ENCODE measurements around the gene CDK11A. TPM values are rescaled to one million over a fixed set of nuclear protein-coding genes. Genes with fewer than 3 reads are reported as not detected.
"Not testable (repeated sequence)": the region's sequence is repeated elsewhere in the genome, so short reads cannot be mapped to it uniquely, and the experiment has no call there.

CDK11A gene
- total RNA-seq, 2 donors from 2014 or later = 66.4 to 72.3 TPM

DNA sequence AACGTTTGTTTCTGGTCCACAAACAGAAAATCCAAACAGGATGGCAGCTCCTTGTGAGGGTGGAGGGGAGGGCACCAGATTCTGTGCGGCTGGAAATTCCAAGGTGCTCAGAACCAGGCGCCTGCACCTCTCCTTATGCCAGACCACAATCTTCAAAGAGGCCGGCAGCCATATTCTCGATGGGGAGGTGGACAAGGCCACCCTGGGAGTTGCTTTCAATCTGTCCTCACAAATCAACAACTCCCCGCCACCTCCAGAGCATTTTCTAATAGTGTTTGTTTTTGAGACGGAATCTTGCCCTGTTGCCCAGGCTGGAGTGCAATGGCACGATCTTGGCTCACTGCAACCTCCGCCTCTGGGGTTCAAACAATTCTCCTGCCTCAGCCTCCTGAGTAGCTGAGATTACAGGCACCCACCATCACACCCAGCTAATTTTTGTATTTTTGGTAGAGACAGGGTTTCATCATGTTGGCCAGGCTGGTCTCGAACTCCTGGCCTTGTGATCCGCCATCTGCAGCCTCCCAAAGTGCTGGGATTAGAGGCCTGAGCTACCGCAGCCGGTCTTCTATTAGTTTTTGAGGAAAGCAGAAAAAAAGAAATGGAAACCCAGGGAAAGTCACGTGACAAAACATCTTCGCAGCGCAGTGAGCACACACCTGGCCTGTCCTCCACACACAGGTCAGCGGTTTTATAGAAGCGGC, 5.1 kb upstream of the CDK11A start:
- not testable (repeated sequence) for ATAC-seq, DNase-seq
- intact Hi-C loops (cut with DNase I, micrococcal nuclease) = loop anchor here in 1 of 2 donors (5.0 kb wide), 1 partner anchor 62 kb away; no protein-coding TSS in a partner anchor

DNA sequence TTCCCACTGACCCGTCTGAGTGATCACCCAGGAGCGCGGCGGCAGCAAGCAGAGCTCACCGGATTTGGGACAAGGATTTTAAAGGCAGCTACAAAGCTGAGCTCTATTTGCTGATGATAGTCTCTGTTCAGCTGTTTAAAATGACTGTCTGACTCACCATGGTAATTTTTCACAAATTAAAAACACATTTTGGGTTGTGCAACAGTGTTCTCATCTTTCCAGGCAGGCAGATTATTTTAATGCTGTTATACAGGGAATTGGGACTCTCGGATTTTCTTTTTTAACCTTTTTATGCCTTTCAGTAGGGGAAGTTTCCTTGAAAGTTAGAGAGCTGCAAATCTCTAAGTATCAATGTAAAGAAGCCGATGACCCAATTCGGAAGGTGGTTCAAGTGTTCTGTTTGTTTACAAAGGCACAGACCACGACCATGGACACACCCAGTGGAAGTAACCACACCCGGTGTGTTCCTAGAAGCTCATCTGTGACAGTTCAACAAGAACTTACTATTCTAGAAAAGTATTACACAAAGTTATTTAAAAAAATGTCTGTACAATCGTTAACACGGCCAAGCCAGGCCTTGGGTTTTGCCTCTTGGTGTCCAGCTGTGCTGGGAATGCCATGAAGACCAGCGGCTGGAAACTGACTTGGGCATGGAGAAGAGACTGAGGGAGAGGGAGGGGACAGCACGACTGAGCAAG, 4.3 kb upstream of the CDK11A start:
- intact Hi-C loops (cut with DNase I, micrococcal nuclease) = loop anchor here in 1 of 2 donors (5.0 kb wide), 1 partner anchor 61 kb away; no protein-coding TSS in a partner anchor
- not testable (repeated sequence) for ATAC-seq, DNase-seq

- intact Hi-C loops (cut with DNase I, micrococcal nuclease) = loop anchor here in 1 of 2 donors (5.0 kb wide), 1 partner anchor 60 kb away; no protein-coding TSS in a partner anchor
- DNase-seq, ATAC-seq: not testable (repeated sequence)
Observed at GRCh38 chr1:1727131-1727651, 3.0 kb upstream of the CDK11A start.

DNA sequence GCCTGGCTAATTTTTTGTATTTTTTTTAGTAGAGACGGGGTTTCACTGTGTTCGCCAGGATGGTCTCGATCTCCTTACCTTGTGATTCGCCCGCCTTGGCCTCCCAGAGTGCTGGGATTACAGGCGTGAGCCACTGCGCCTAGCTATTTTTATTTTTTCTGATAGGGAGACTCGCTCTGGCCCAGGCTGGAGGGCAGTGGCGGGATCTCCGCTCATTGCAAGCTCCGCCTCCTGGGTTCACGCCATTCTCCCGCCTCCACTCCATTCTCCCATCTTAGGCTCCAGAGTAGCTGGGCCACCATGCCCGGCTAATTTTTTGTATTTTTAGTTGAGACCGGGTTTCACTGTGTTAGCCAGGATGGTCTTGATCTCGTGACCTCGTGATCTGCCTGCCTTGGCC, 1.9 kb upstream of the CDK11A start:
- ATAC-seq = not testable (repeated sequence)
- intact Hi-C loops (cut with DNase I, micrococcal nuclease) = loop anchor here in 1 of 2 donors (5.0 kb wide), 1 partner anchor 59 kb away; no protein-coding TSS in a partner anchor

GRCh38 chr1:1721201-1721600, 3.0 kb downstream of the CDK11A start:
- intact Hi-C loops (cut with DNase I, micrococcal nuclease) = no loop called here
- DNase-seq = no peak

More for the DNA sequence above, 1.9 kb upstream of the CDK11A start:
- not testable (repeated sequence) for DNase-seq

DNA sequence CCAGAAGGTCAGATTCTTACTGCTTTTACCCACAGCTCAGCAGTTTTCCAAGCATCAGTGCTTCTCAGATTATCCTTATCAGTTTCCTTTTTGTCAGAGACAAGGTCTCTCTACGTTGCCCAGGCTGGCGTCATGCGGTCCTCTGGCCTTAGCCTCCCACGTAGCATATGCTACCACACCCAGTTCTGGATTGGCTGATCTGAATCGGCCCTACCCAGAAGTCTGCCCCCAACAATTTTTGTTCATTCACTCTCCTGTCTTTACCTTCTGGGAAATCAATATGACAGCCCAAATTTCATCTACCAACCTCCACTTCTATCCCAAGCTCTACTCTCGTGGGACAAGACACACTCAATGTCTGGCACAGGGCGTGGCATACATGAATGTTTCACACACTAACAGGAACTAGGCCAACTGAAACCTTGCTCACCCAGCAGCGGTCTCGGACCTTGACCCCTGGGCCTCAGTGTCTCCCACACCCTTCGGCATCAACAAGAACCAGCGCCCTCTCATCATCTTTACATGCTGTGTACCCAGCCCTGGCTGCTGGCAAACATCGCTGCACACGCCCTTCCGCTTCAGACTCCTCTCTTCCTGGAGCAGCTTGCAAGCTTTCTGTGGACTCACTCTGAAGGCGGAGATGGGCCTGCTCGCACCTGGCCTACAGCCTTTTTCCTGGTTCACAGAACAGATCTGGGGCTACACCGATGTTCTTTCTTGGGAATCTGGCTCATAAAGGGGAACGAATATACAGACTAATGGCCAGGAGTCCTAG, 8.9 kb downstream of the CDK11A start:
- DNase-seq = peak; percentile 80
- ATAC-seq = peak; percentile 95
- intact Hi-C loops (cut with DNase I, micrococcal nuclease) = not testable (repeated sequence)

More at GRCh38 chr1:1721201-1721600, 3.0 kb downstream of the CDK11A start:
- ATAC-seq = peak; percentile 38

GRCh38 chr1:1707897-1708296, 16.3 kb downstream of the CDK11A start:
- DNase-seq; ATAC-seq; intact Hi-C loops (cut with DNase I, micrococcal nuclease): not testable (repeated sequence)

GRCh38 chr1:1707241-1707640, 16.9 kb downstream of the CDK11A start:
- intact Hi-C loops (cut with DNase I, micrococcal nuclease); ATAC-seq: not testable (repeated sequence)
- peak in 1 of 2 donors; percentile 4 for DNase-seq

- ATAC-seq (peak; percentile 67), DNase-seq (peak; percentile 4 to 20)
- intact Hi-C loops (cut with DNase I, micrococcal nuclease) = not testable (repeated sequence)
Observed at GRCh38 chr1:1705623-1706022, 18.5 kb downstream of the CDK11A start.

GRCh38 chr1:1704284-1704957, 19.7 kb downstream of the CDK11A start:
- intact Hi-C loops (cut with DNase I, micrococcal nuclease); ATAC-seq: not testable (repeated sequence)
- DNase-seq = peak; percentile 2 to 8

DNA sequence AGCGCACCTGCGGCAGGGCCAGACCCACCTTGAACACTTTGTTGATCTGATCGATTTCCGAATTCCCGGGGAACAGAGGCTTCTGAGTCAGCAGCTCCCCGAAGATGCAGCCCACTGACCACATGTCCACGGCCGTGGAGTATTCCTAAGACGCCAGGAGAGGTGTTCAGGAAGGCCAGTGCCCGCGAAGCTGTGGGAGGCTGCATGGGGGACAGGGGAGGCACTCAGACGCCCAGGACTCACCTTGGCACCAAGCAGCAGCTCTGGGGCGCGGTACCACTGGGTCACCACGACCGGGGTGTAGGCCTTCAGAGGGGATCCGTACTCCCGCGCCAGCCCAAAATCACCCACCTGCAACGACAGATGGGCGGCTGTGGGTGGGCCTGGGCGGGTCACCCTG, 20.4 kb downstream of the CDK11A start:
- ATAC-seq (no peak), DNase-seq (peak; percentile 4 to 9)
- intact Hi-C loops (cut with DNase I, micrococcal nuclease) = no loop called here

- DNase-seq = peak in 1 of 2 donors; percentile 2
- intact Hi-C loops (cut with DNase I, micrococcal nuclease); ATAC-seq: not testable (repeated sequence)
Observed at GRCh38 chr1:1702506-1702905, 21.7 kb downstream of the CDK11A start.

GRCh38 chr1:1700557-1700956, 23.6 kb downstream of the CDK11A start:
- ATAC-seq = peak; percentile 32
- DNase-seq; intact Hi-C loops (cut with DNase I, micrococcal nuclease): not testable (repeated sequence)

GRCh38 chr1:1700067-1700466, 24.1 kb downstream of the CDK11A start:
- intact Hi-C loops (cut with DNase I, micrococcal nuclease); DNase-seq: not testable (repeated sequence)
- ATAC-seq = peak; percentile 25

DNA sequence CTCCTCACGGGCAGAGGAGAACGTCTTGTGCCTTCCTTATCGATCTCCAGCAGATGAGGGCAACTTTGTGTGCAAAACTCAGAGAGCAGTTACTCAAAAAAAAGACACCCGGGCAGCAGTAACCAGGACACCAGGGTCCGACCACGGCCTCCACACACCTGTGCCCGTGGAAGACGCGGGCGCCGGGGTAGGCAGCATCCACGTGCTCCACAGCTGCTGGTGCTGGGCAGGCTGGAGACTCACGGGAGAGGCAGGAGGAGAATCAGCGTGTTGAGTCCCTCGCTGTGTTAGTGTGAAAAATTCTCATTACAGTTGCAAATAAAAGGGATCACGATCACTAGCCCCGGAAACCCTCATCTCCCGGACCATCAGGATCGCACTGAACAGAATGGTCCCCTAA, 25.1 kb downstream of the CDK11A start:
- DNase-seq = peak in 1 of 2 donors; percentile 6
- intact Hi-C loops (cut with DNase I, micrococcal nuclease); ATAC-seq: not testable (repeated sequence)

DNA sequence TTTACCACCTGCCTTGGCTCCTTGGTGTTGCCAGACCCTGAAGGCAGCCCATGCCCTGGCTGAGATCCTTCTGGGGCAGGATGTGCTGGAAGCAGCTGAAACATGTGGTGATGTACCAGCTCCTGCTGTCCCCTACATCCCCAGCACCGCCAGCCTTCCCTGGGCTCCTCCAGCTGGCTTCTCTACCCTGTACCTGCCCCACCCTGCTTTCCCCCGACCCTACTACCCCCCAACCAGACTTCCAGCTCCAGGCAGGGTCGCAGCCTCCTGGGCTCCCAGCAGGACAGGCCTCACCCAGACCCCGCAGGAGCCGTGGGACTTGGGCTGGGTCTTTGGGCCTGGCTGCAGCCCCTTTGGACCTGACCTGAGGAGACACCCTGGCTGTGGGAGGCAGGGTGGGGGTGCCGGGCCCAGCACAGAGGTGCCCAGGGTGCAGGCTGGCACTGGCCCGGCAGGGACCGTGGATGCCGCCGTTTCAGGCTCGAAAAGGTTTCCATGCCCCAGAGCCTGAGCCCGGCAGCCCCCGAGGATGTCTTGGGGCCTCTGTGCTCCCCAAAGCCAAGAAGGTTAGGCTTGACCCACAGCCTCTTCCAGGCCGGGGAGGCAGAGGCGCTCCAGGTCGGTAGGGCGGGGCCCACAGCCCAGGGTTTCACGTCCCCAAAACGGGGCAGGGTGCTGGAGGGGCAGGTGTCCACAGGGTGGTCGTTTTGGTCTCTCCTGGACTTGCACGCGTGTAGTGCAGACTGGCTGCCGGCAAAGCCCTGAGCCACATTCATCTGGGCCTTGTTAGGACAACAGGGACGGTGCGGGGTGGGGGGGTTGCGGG, 26.6 kb downstream of the CDK11A start:
- intact Hi-C loops (cut with DNase I, micrococcal nuclease); ATAC-seq: not testable (repeated sequence)
- peak; percentile 5 to 24 for DNase-seq
